Inflammatory macrophage treated with lipopolysaccharide for 1 hour (primary cell): ENCODE results near the gene SPOCK1.

Source experiments
- DNase-seq, 2 donors: peaks; one replicate each; pipeline ENCODE4 v3.0.0-alpha.2; 2020 to 2022

SPOCK1 gene

GRCh38 chr5:137439645-137440044 lies 59.5 kb downstream of the SPOCK1 start:
- DNase-seq = no peak

- no peak for DNase-seq
Observed at GRCh38 chr5:137438932-137439331, 60.2 kb downstream of the SPOCK1 start.

GRCh38 chr5:137437774-137438173 lies 61.4 kb downstream of the SPOCK1 start:
- DNase-seq = no peak

- no peak for DNase-seq
Observed at GRCh38 chr5:137433539-137433938, 65.6 kb downstream of the SPOCK1 start.

- no peak for DNase-seq
Observed at GRCh38 chr5:137432376-137432775, 66.8 kb downstream of the SPOCK1 start.

GRCh38 chr5:137431051-137431450 lies 68.1 kb downstream of the SPOCK1 start:
- DNase-seq = no peak

- no peak for DNase-seq
Observed at GRCh38 chr5:137415231-137415681, 83.9 kb downstream of the SPOCK1 start.

GRCh38 chr5:137414112-137414755 lies 84.9 kb downstream of the SPOCK1 start:
- no peak for DNase-seq

- no peak for DNase-seq
Observed at GRCh38 chr5:137412136-137412535, 87.0 kb downstream of the SPOCK1 start.

GRCh38 chr5:137410234-137411010 lies 88.7 kb downstream of the SPOCK1 start:
- no peak for DNase-seq

- DNase-seq = no peak
Observed at GRCh38 chr5:137409736-137410135, 89.4 kb downstream of the SPOCK1 start.

- no peak for DNase-seq
Observed at GRCh38 chr5:137407090-137407489, 92.0 kb downstream of the SPOCK1 start.

GRCh38 chr5:137405393-137405792 lies 93.7 kb downstream of the SPOCK1 start:
- DNase-seq = no peak

- DNase-seq = no peak
Observed at GRCh38 chr5:137403869-137404268, 95.3 kb downstream of the SPOCK1 start.

- DNase-seq = no peak
Observed at GRCh38 chr5:137402436-137403187, 96.5 kb downstream of the SPOCK1 start.

GRCh38 chr5:137401946-137402345 lies 97.2 kb downstream of the SPOCK1 start:
- DNase-seq = no peak

- no peak for DNase-seq
Observed at GRCh38 chr5:137400571-137400970, 98.6 kb downstream of the SPOCK1 start.

GRCh38 chr5:137399911-137400310 lies 99.2 kb downstream of the SPOCK1 start:
- no peak for DNase-seq

GRCh38 chr5:137398751-137399150 lies 100.4 kb downstream of the SPOCK1 start:
- no peak for DNase-seq

GRCh38 chr5:137398154-137398553 lies 101.0 kb downstream of the SPOCK1 start:
- DNase-seq = no peak

GRCh38 chr5:137395011-137395755 lies 103.9 kb downstream of the SPOCK1 start:
- no peak for DNase-seq

- no peak for DNase-seq
Observed at GRCh38 chr5:137394380-137394779, 104.7 kb downstream of the SPOCK1 start.
